DND-41 (cell line): ENCODE data around the gene NUS1.
"Not testable (repeated sequence)": the region's sequence is repeated elsewhere in the genome, so short reads cannot be mapped to it uniquely, and the experiment has no call there.

Experiments
- ATAC-seq: fragments of 200-7000 bp; cut with Tn5 transposase; 3 replicates; pipeline ENCODE4 v1.9.1; 2021; ENCODE audit warnings: low read depth; ENCODE audit not compliant: insufficient read depth
- DNase-seq: peaks from one replicate; pipeline ENCODE4 v3.0.0-alpha.2; 2020
- H2AFZ ChIP-seq: 2 replicates; pipeline ENCODE4 v1.6.0; 2012; ENCODE audit warnings: low read depth, low read length
- H3K27ac ChIP-seq: 2 replicates; pipeline ENCODE4 v1.5.1; 2012; ENCODE audit warnings: low read length, inconsistent platforms
- H3K27me3 ChIP-seq: fragments of 200-600 bp; sonication (generic); 2 replicates; pipeline ENCODE4 v1.6.0; 2012; ENCODE audit warnings: low read length, mild to moderate bottlenecking, inconsistent platforms; ENCODE audit not compliant: insufficient read depth, poor library complexity
- H3K36me3 ChIP-seq: 2 replicates; pipeline ENCODE4 v1.5.1; 2012; ENCODE audit warnings: low read length, inconsistent platforms; ENCODE audit not compliant: insufficient read depth
- H3K4me1 ChIP-seq: 2 replicates; pipeline ENCODE4 v1.5.1; 2012; ENCODE audit warnings: mild to moderate bottlenecking, low read length; ENCODE audit not compliant: insufficient read depth
- H3K4me2 ChIP-seq: 2 replicates; pipeline ENCODE4 v1.6.0; 2012; ENCODE audit warnings: mild to moderate bottlenecking, moderate library complexity, low read length, inconsistent platforms; ENCODE audit not compliant: insufficient read depth
- H3K4me3 ChIP-seq, 2 experiments: fragments of 200-600 bp in 1 of 2; shearing (Covaris generic) in 1 of 2; 2 replicates each; pipeline ENCODE4 v1.5.1; 2012 to 2016; ENCODE audit warnings: inconsistent platforms in 2 of 2, low read length in 2 of 2, mild to moderate bottlenecking in 2 of 2, low read depth in 1 of 2, moderate library complexity in 1 of 2
- H3K79me2 ChIP-seq: 2 replicates; pipeline ENCODE4 v1.6.0; 2012; ENCODE audit warnings: low read length, inconsistent platforms; ENCODE audit not compliant: insufficient read depth
- H3K9ac ChIP-seq: 2 replicates; pipeline ENCODE4 v1.6.0; 2012; ENCODE audit warnings: low read depth, mild to moderate bottlenecking, inconsistent platforms, low read length, moderate library complexity
- H3K9me3 ChIP-seq: 2 replicates; pipeline ENCODE4 v1.5.1; 2012; ENCODE audit warnings: low read length, moderate library complexity, mild to moderate bottlenecking, inconsistent platforms; ENCODE audit not compliant: insufficient read depth, severe bottlenecking
- H4K20me1 ChIP-seq: 2 replicates; pipeline ENCODE4 v1.6.0; 2012; ENCODE audit warnings: low read length; ENCODE audit not compliant: insufficient read depth
- CTCF ChIP-seq: IDR thresholded peaks from 2 replicates; pipeline ENCODE4 v1.5.1; 2012; ENCODE audit warnings: borderline replicate concordance, low read length, moderate library complexity, mild to moderate bottlenecking; ENCODE audit not compliant: poor library complexity, severe bottlenecking; ENCODE audit errors: extremely low read depth
- EZH2 ChIP-seq: IDR thresholded peaks from 3 replicates; pipeline ENCODE4 v1.6.1; 2012; ENCODE audit warnings: borderline replicate concordance, low read depth, mild to moderate bottlenecking, moderate library complexity, low read length, inconsistent platforms; ENCODE audit not compliant: severe bottlenecking

Gene NUS1

GRCh38 chr6:117637770-117638169 is 37.5 kb upstream of the NUS1 start:
- no peaks in the 10 kb centered on the region for H4K20me1 ChIP-seq
- no peak overlapping the region for H3K27ac ChIP-seq
- H3K79me2 ChIP-seq: no peaks in the 10 kb centered on the region
- H3K27me3 ChIP-seq: no peaks in the 10 kb centered on the region
- no peak overlapping the region for H3K4me2 ChIP-seq
- ATAC-seq (no peak), DNase-seq (no peak)
- no peak overlapping the region for H3K9ac ChIP-seq
- H3K36me3 ChIP-seq: no peaks in the 10 kb centered on the region
- TF ChIP-seq CTCF (no peak), EZH2 (no peak)
- no peak overlapping the region for H2AFZ ChIP-seq
- H3K9me3 ChIP-seq: no peaks in the 10 kb centered on the region
- no peaks in the 10 kb centered on the region for H3K4me1 ChIP-seq
- no peak overlapping the region for H3K4me3 ChIP-seq

- Histone ChIP-seq H3K36me3 (no peaks in the 10 kb centered on the region), H3K27me3 (no peaks in the 10 kb centered on the region), H3K79me2 (no peaks in the 10 kb centered on the region), H3K4me2 (no peak overlapping the region), H3K4me1 (no peaks in the 10 kb centered on the region), H3K27ac (no peak overlapping the region), H3K4me3 (no peak overlapping the region), H3K9me3 (no peaks in the 10 kb centered on the region), H3K9ac (no peak overlapping the region), H2AFZ (no peak overlapping the region), H4K20me1 (no peaks in the 10 kb centered on the region)
- TF ChIP-seq EZH2 (no peak), CTCF (no peak)
- ATAC-seq: no peak
- no peak for DNase-seq
Observed at GRCh38 chr6:117642976-117643375, 32.3 kb upstream of the NUS1 start.

GRCh38 chr6:117651984-117652383 is 23.3 kb upstream of the NUS1 start:
- not testable (repeated sequence) for H4K20me1 ChIP-seq, H3K9me3 ChIP-seq, ATAC-seq, H2AFZ ChIP-seq, H3K4me3 ChIP-seq, H3K9ac ChIP-seq, H3K27me3 ChIP-seq, H3K4me1 ChIP-seq, H3K36me3 ChIP-seq, H3K4me2 ChIP-seq, H3K27ac ChIP-seq, H3K79me2 ChIP-seq, DNase-seq

- TF ChIP-seq EZH2: no peak
- no peak for TF ChIP-seq CTCF
- Histone ChIP-seq H3K27ac (no peak overlapping the region), H3K27me3 (no peaks in the 10 kb centered on the region), H3K9ac (no peak overlapping the region), H3K79me2 (no peaks in the 10 kb centered on the region), H3K4me3 (no peak overlapping the region), H2AFZ (no peak overlapping the region), H3K4me1 (peaks cover 9% of the 10 kb centered on the region; the same call in 1 of the 2 replicates), H3K9me3 (no peaks in the 10 kb centered on the region), H3K36me3 (no peaks in the 10 kb centered on the region), H3K4me2 (no peak overlapping the region), H4K20me1 (no peaks in the 10 kb centered on the region)
- DNase-seq: no peak
- no peak for ATAC-seq
Observed at GRCh38 chr6:117653949-117654348, 21.3 kb upstream of the NUS1 start.
